Activated T-helper 17 cell treated with anti-CD3 and anti-CD28 coated beads, Interleukin-2, amount 50 U/mL, for 72 hours (primary cell): ENCODE data around the gene POLR3F. TPM values are rescaled to one million over a fixed set of nuclear protein-coding genes. Genes with fewer than 3 reads are reported as not detected.
"Not testable (repeated sequence)": the region's sequence is repeated elsewhere in the genome, so short reads cannot be mapped to it uniquely, and the experiment has no call there.

Source experiments
- ATAC-seq: fragments of 150-1000 bp; cut with Tn5 transposase; replicated peaks from 2 replicates; pipeline ENCODE4 v1.10.0; 2021; ENCODE audit warnings: mild to moderate bottlenecking, moderate library complexity
- H3K27ac Mint-ChIP-seq: one replicate; pipeline ENCODE4 v1.8.0; 2022; ENCODE audit warnings: mixed read lengths
- H3K27me3 Mint-ChIP-seq: one replicate; pipeline ENCODE4 v1.8.0; 2022; ENCODE audit warnings: mixed read lengths
- H3K36me3 Mint-ChIP-seq: one replicate; pipeline ENCODE4 v1.8.0; 2022; ENCODE audit warnings: low read depth, mild to moderate bottlenecking, mixed read lengths
- H3K4me1 Mint-ChIP-seq: one replicate; pipeline ENCODE4 v1.8.0; 2022; ENCODE audit warnings: mixed read lengths
- H3K4me3 Mint-ChIP-seq: one replicate; pipeline ENCODE4 v1.8.0; 2022; ENCODE audit warnings: mild to moderate bottlenecking, mixed read lengths
- H3K9me3 Mint-ChIP-seq: one replicate; pipeline ENCODE4 v1.8.0; 2022; ENCODE audit warnings: mixed read lengths
- total RNA-seq, 2 donors: library from RNA; stranded (reverse); gene quantifications; one replicate each; pipeline ENCODE4 v1.2.3, GENCODE V29; 2022

POLR3F gene
- total RNA-seq, 2 donors from 2014 or later: 5.8 to 9.5 TPM

GRCh38 chr20:18481596-18481995 is 14.4 kb downstream of the POLR3F start:
- H3K27me3 Mint-ChIP-seq: no peaks in the 10 kb centered on the region
- H3K9me3 Mint-ChIP-seq: no peaks in the 10 kb centered on the region
- peaks cover 97% of the 10 kb centered on the region for H3K36me3 Mint-ChIP-seq
- H3K4me1 Mint-ChIP-seq: no peaks in the 10 kb centered on the region
- H3K27ac Mint-ChIP-seq: peak overlapping the region; percentile 31
- ATAC-seq: no peak
- no peak overlapping the region for H3K4me3 Mint-ChIP-seq

- Mint-ChIP-seq H3K9me3 (no peaks in the 10 kb centered on the region), H3K36me3 (peaks cover 89% of the 10 kb centered on the region), H3K4me1 (no peaks in the 10 kb centered on the region), H3K27me3 (no peaks in the 10 kb centered on the region), H3K4me3 (no peak overlapping the region), H3K27ac (no peak overlapping the region)
- ATAC-seq: no peak
Measured at GRCh38 chr20:18488301-18488700, 21.1 kb downstream of the POLR3F start.

GRCh38 chr20:18496042-18496441 is 28.9 kb downstream of the POLR3F start:
- Mint-ChIP-seq H3K36me3 (peaks cover 24% of the 10 kb centered on the region), H3K27ac (peak overlapping the region; percentile 89), H3K27me3 (no peaks in the 10 kb centered on the region), H3K4me3 (peak overlapping the region; percentile 94), H3K4me1 (peaks cover 7% of the 10 kb centered on the region), H3K9me3 (no peaks in the 10 kb centered on the region)
- ATAC-seq: no peak

- no peaks in the 10 kb centered on the region for H3K9me3 Mint-ChIP-seq
- peak within 1 kb of the TSS; percentile 89 for H3K27ac Mint-ChIP-seq
- H3K27me3 Mint-ChIP-seq: no peaks in the 10 kb centered on the region
- H3K4me3 Mint-ChIP-seq: peak within 1 kb of the TSS; percentile 94
- H3K36me3 Mint-ChIP-seq: peaks cover 18% of the 10 kb centered on the region
- peaks cover 7% of the 10 kb centered on the region for H3K4me1 Mint-ChIP-seq
- peak; percentile 99 for ATAC-seq
Measured at GRCh38 chr20:18496740-18497592, 29.8 kb downstream of the POLR3F start, which contains the start of gene RBBP9. Gene RBBP9, minus strand, starts transcription at chr20:18497225. Its CDS starts 58 bp downstream, at chr20:18497167.

GRCh38 chr20:18497603-18498002 is 30.4 kb downstream of the POLR3F start:
- Mint-ChIP-seq H3K4me3 (peak overlapping the region; percentile 94), H3K27me3 (no peaks in the 10 kb centered on the region), H3K9me3 (no peaks in the 10 kb centered on the region), H3K4me1 (peaks cover 7% of the 10 kb centered on the region), H3K27ac (peak overlapping the region; percentile 89), H3K36me3 (peaks cover 13% of the 10 kb centered on the region)
- no peak for ATAC-seq

DNA sequence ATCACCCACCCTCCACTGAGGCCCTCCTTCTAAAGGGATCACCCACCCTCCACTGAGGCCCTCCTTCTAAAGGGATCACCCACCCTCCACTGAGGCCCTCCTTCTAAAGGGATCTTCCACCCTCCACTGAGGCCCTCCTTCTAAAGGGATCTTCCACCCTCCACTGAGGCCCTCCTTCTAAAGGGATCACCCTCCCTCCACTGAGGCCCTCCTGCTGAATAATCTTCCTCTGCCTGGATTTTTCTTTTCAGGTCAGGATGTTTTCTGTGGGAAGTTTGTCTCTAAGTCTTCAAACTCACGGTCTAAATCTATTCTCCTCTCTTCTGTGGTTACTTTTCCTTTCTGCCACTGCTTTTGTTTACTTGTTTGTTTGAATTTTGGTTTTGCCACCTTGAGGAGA is 34.5 kb downstream of the POLR3F start:
- not testable (repeated sequence) for H3K27me3 Mint-ChIP-seq, H3K36me3 Mint-ChIP-seq, H3K4me1 Mint-ChIP-seq, H3K27ac Mint-ChIP-seq, H3K9me3 Mint-ChIP-seq, ATAC-seq, H3K4me3 Mint-ChIP-seq

- no peaks in the 10 kb centered on the region for H3K36me3 Mint-ChIP-seq
- H3K4me1 Mint-ChIP-seq: peaks cover 4% of the 10 kb centered on the region
- no peak overlapping the region for H3K27ac Mint-ChIP-seq
- ATAC-seq: no peak
- no peaks in the 10 kb centered on the region for H3K27me3 Mint-ChIP-seq
- H3K4me3 Mint-ChIP-seq: no peak overlapping the region
- no peaks in the 10 kb centered on the region for H3K9me3 Mint-ChIP-seq
Measured at GRCh38 chr20:18504479-18505060, 37.4 kb downstream of the POLR3F start.

DNA sequence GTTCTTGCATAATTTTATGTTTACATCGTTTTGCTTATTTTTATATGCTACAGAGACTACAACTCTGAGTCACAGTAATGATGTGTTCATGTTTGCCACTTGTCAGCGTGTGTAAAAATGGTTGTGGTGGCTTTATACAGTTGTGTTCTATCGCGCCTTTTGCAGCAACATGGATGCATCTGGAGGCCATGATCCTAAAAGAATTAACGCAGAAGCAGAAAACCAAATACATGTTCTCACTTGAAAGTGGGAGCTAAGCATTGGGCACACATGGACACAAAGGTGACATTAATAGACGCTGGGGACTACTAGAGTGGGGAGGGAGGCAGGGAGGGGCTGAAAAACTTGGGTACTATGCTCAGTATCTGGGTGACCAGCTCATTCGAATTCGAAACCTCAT is 39.6 kb downstream of the POLR3F start:
- H3K36me3 Mint-ChIP-seq: no peaks in the 10 kb centered on the region
- peak; percentile 36 for ATAC-seq
- peak overlapping the region; percentile 96 for H3K4me3 Mint-ChIP-seq
- peaks cover 16% of the 10 kb centered on the region for H3K4me1 Mint-ChIP-seq
- peak overlapping the region; percentile 99 for H3K27ac Mint-ChIP-seq
- H3K27me3 Mint-ChIP-seq: no peaks in the 10 kb centered on the region
- no peaks in the 10 kb centered on the region for H3K9me3 Mint-ChIP-seq

GRCh38 chr20:18507218-18508191 is 40.3 kb downstream of the POLR3F start, which contains the start of gene SEC23B:
Gene SEC23B, plus strand, starts transcription at chr20:18507940. Its CDS starts 2,896 bp downstream, at chr20:18510836.
- no peaks in the 10 kb centered on the region for H3K9me3 Mint-ChIP-seq
- ATAC-seq: peak; percentile 92
- peak within 1 kb of the TSS; percentile 99 for H3K27ac Mint-ChIP-seq
- no peaks in the 10 kb centered on the region for H3K36me3 Mint-ChIP-seq
- H3K4me3 Mint-ChIP-seq: peak within 1 kb of the TSS; percentile 96
- peaks cover 16% of the 10 kb centered on the region for H3K4me1 Mint-ChIP-seq
- no peaks in the 10 kb centered on the region for H3K27me3 Mint-ChIP-seq

DNA sequence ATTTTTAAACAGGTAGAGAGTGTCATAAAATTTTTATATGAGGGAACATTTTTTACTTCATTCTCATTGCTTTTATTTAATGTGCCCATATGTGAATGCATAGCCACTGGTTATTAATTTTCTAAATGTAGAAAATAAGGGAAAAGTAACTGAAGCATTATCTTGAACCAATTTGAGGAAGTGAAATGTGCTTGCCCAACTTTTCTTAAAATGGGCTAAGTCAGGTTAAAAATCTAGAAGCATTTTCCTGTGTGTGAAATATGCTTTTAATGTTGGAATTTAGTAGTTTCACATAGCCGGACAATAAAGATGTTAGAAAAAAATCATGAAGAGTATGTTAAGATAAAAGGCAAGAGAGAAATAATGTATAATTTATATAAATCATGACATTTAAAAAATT is 44.4 kb downstream of the POLR3F start:
- no peak overlapping the region for H3K27ac Mint-ChIP-seq
- H3K36me3 Mint-ChIP-seq: no peaks in the 10 kb centered on the region
- ATAC-seq: no peak
- H3K9me3 Mint-ChIP-seq: no peaks in the 10 kb centered on the region
- peaks cover 21% of the 10 kb centered on the region for H3K4me1 Mint-ChIP-seq
- H3K27me3 Mint-ChIP-seq: no peaks in the 10 kb centered on the region
- peak overlapping the region; percentile 10 for H3K4me3 Mint-ChIP-seq

- Mint-ChIP-seq H3K9me3 (no peaks in the 10 kb centered on the region), H3K4me3 (no peak overlapping the region), H3K4me1 (peaks cover 17% of the 10 kb centered on the region), H3K36me3 (no peaks in the 10 kb centered on the region), H3K27me3 (no peaks in the 10 kb centered on the region), H3K27ac (no peak overlapping the region)
- ATAC-seq: no peak
Measured at GRCh38 chr20:18513208-18513607, 46.0 kb downstream of the POLR3F start.

GRCh38 chr20:18514127-18514526 is 46.9 kb downstream of the POLR3F start:
- Mint-ChIP-seq H3K9me3 (no peaks in the 10 kb centered on the region), H3K4me1 (peaks cover 17% of the 10 kb centered on the region), H3K27ac (no peak overlapping the region), H3K27me3 (no peaks in the 10 kb centered on the region), H3K4me3 (no peak overlapping the region), H3K36me3 (no peaks in the 10 kb centered on the region)
- no peak for ATAC-seq

- no peak overlapping the region for H3K27ac Mint-ChIP-seq
- no peaks in the 10 kb centered on the region for H3K9me3 Mint-ChIP-seq
- no peaks in the 10 kb centered on the region for H3K36me3 Mint-ChIP-seq
- no peak for ATAC-seq
- H3K4me1 Mint-ChIP-seq: peaks cover 9% of the 10 kb centered on the region
- no peaks in the 10 kb centered on the region for H3K27me3 Mint-ChIP-seq
- no peak overlapping the region for H3K4me3 Mint-ChIP-seq
Measured at GRCh38 chr20:18515973-18516372, 48.8 kb downstream of the POLR3F start.

GRCh38 chr20:18522066-18522465 is 54.9 kb downstream of the POLR3F start:
- not testable (repeated sequence) for H3K9me3 Mint-ChIP-seq, ATAC-seq, H3K27me3 Mint-ChIP-seq, H3K4me1 Mint-ChIP-seq, H3K4me3 Mint-ChIP-seq, H3K36me3 Mint-ChIP-seq, H3K27ac Mint-ChIP-seq
